ENCODE data around the gene PBOV1. TPM values are rescaled to one million over a fixed set of nuclear protein-coding genes. Genes with fewer than 3 reads are reported as not detected.

Gene PBOV1
- polyA plus RNA-seq (ENCODE audit: insufficient read length in 10 of 10): under 1 TPM in 2 of 10 donors, not detected in 8; 0.08 to 0.10 TPM
- long read RNA-seq, donor 1: 0 reads
- long read RNA-seq, donor 2, partial matches to known transcripts: 0 of 1 reads
- long read RNA-seq, donor 2, other reads (novel, unspliced or antisense): 0 of 1 reads
- long read RNA-seq, donor 3: 0 reads
- long read RNA-seq, donor 4: 0 reads
- long read RNA-seq, donor 5: 0 reads
- long read RNA-seq, donor 6: 0 reads
- long read RNA-seq, donor 7: 0 reads
- long read RNA-seq, donor 8: 0 reads
- long read RNA-seq, donor 9: 0 reads

DNA sequence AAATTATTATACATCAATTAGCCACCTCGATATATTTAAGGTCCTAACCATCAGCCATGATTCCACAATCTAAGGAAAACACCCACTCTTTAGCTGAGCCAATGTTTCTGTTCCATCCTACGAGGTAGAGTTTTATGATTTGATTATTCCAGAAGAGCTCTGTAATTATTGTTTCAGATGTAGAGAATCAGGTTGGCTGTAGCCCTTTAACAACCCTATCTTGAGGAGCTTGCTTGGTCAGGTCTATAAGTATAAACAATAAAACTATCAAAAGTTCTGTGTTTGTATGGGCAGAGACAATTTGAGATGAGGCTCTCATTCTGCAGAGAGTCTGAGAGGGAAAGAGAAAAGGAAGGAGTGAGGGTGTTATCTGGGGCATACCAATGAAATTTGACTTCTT, at the start of gene PBOV1:
PBOV1 (minus strand) TSS at position 43 of the 400 bp plus-strand sequence. CDS start 96 bp downstream, outside the sequence.
- no peak for DNase-seq

DNA sequence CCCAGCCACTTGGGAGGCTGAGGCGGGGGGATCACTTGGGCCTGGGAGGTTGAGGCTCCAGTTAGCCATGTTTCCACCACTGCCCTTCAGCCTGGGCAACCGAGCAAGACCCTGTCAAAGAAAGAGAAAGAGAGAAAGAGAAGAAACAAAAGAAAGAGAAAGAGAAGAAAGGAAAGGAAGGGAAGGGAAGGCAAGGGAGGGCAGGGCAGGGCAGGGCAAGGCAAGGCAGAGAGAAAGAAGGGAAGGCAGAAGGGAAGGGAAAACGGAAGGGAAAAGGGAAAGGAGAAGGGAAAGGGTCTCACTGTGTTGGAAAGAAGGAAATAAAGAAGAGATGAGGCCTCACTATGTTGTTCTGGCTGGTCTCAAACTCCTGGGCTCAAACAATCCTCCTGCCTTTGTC, 47.8 kb upstream of the PBOV1 start:
- no peak for DNase-seq

DNA sequence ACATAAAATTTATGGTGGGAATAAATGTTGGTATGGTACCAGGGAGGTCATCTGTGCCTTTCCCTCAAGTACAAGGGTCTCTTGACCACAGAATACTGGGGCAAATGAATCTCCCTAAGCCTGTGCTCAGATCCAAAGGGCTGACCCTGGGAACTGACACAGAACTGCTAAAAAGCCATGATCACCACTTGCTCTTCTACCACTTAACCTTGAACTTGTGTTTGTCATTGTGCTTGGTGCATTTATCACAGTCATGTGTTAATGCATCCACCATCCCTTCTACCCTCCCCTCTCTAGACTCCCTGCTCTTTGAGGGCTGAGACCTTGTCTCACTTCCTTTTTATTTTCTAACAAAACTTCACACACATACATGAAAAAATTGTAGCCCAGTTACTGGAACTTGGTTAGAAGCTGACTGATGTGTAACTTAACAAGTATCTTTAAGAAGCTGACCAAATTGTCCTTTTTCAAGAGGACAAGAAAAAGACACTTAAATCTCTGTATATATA, 46.1 kb upstream of the PBOV1 start:
- DNase-seq: no peak

DNA sequence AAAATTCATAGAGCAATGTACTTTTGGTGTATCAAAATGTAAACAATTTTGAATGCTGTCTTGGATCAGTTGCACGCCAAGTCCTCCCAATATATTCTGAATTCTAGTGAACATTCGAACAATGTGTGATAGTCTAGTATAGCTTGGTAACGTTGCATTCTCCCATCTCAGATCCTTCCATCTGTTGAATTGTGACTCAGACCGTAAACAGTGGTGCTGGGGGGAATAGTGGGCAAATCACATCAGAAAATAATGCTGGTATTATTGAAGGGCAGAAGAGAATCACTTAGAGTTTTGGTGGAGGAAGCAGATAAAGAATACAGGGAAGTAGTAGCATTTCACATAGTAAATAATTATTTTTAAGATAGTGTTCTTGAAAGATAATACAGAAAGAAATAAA, 45.7 kb upstream of the PBOV1 start:
- no peak for DNase-seq

DNA sequence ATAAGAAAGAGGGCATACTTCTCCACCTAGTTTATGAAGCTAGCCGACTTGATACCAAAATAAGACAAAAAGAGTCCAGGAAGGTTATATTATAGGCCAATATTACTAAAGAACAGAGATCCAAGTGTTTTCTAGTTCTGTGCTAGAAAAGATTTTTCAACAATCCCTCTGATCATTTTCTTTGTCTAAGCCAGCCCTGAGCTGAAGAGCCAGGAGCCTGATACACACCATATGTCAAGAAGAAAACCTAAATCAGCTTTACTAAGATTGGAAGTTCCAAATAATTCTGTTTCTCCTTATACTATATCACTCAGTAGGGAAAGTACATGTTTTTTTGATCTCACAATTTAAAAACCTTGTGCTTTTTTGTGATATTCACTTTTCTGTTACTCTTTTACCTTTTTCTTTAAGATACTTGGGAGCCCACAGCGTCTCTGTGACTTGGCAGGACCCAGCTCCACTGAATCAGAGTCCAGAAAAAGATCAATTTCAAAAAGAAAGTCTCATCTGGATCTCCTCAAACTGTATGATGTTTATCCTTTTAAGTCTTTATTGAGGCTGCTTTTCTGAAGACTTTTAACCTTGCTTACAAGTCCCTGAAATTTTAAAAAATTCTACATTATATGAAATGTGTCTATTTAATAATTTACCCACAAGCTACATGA, 43.0 kb upstream of the PBOV1 start:
- peak; percentile 25 to 57 (median 41) for DNase-seq

DNA sequence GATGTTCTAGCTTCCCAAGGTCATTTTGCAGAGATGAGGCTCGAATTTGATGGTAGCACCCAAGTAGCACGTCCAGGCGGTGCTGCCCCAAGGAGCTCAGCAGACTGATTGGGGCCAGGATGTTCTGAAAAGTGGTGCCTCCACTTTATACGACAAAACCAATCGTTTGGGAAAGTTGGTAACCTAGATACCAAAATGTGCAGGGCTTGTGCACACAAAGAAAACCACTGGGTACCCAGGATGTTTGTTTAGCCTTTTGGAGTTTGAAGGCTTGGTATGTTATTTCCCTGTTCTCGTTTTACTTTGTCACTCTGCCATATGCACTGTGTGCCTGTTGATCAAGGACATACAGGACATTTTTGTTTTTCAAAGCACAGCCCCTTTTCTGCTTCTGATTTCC, 40.7 kb upstream of the PBOV1 start:
- DNase-seq: no peak

DNA sequence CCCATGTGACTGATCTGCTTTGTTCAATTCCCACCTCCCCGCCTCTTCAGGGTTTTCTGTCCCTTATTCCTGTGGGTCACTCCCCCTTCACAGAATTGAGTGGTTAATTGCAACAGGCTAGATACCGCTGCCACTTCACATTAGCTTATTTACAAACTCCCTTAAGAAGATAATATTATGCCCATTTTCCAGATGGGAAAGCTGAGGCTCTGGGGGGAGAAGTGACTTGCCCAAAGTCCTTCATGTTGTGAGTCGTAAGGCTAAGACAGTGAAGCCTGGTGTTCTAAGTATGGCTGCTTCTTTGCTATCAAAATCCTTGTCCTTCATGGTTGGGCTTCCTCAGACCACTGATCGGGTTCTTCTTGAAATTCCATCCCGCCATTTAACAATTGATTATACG, 39.9 kb upstream of the PBOV1 start:
- DNase-seq: no peak

DNA sequence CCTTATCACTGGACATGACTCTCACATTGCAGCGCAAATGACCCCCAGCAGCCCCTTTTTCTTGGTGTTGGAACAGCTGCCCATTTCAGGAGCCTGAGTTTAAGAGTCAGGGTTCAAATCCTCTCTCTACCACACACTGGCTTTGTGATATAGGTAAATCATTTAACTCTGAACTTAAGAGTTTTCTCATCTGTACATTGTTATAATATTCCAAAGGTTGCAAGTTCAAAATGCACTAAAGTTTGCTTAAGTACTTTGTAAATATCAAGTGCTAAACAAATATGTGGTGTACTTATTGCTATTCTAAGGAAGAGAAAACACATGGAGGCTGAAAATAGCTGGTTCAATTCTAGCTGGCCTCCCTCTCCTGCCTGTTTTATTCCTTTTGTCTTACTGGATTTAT, 39.3 kb upstream of the PBOV1 start:
- DNase-seq: no peak

DNA sequence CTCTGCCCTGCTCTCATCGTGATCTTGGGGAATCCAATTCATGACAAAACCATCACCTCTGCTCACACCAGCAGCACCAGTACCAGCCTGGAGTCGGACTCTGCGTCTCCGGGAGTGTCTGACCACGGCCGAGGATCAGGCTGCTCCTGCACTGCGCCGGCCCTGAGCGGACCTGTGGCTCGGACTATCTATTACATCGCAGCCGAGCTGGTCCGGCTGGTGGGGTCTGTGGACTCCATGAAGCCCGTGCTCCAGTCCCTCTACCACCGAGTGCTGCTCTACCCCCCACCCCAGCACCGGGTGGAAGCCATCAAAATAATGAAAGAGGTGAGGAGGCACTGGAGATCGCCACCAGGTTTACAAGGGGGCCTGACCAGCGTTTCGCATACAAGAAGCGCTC, 37.2 kb upstream of the PBOV1 start:
- DNase-seq: no peak

DNA sequence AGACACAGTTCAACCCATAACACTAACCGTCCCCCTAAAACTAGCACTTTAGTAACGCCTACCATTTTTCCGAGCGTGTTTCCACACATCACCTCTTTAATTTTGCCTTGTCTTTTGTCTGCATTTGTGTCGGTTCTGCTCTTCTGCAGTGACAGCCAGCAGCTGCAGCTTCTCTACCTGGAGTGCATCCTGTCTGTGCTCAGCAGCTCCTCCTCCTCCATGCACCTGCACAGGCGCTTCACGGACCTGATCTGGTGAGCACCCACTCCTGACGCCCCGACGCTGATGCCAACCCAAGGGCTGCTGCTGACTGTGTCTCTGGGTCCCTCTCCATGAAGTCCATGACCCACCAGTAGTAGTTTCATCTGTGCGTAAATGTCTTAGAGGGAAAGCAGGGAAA, 35.4 kb upstream of the PBOV1 start:
- no peak for DNase-seq

DNA sequence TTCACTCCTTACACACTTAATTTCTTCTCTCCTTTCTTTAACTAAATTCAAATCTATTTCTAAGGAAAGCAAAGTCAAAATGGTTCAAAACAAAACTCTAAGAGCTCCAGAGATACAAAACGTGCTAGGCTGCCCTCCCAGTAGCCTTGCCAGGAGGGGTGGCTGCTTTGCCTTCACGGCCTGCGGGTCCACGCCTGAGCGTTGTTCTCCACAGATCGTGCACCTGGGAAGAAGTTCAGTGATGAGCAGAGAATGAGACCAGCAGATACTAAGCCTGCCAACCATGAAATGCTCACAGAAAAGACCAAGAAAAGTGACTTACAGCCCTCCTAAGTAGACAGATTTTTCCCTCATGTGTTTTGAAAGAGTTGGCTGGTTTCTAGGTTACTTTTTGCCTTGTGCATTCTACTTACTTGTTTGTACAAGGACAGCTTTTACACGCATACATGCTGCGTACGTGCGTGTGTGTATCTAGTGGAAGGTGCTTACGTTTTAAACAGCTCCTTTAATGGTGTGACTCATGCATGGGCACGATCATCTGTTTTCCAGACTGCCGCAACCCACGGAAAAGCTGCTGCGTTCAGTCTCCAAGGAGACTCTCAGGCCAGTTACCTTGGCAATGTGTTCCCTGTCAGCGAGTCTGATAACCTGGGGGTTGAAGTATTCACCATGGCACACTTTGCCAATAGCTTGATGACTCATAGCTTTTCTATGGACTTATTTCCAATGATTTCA, 32.4 kb upstream of the PBOV1 start:
- peak; percentile 24 to 56 (median 49) for DNase-seq

DNA sequence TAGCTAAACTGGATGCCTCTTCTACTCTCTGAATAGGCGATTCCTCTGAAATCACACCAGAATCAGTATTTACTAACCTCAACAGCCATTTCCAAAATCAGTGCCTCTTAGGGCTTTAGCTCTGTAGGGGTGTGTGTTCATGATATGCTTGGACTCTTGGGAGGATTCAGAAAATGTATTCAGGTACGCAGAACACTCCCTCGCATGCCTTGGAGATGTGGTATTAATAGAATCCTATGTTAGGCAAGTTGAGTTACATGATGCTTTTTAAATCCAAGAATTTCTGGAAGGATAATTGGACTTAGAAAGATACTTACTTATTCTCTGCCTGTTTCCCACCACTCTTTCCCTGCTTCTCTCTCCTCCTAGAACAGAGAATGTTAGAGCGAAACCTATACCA, 31.8 kb upstream of the PBOV1 start:
- DNase-seq: no peak

DNA sequence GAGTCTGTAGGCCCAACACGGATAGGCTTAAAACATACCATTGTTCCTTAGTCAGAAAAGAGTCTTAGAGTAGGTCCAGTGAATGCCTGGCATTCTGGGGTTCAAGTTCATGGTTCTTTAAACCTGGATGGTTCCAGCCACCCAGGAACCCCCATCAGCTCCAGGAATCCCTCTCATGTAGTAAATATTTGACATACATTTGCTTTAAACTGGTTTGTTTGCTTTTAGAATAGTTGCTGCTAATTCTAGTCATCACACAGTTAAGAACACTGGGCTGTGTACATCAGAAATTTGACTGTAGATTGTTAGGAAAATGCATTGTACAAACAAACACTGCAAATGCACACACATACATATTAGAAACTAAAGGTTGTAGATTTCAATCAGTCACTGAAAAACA, 30.6 kb upstream of the PBOV1 start:
- no peak for DNase-seq

DNA sequence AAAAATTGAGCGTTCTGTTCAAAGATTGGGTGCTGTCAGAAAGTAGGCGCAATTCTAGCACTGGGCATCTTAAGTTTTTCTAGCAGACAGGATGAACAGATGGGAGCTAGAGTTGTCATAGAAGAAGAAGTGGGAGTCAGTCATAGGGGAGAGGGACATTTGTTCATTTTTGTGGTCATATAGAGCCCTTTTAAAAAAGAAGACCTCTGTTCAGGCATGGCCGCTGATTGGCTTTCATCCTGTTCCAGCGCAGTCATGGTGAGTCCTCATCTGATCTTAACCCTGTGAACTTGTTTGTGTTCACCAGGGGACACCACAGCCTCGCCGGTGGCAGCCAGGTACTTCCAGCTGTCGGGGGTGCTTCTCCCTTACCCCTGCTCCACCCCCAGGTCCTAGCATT, 29.7 kb upstream of the PBOV1 start:
- no peak for DNase-seq

DNA sequence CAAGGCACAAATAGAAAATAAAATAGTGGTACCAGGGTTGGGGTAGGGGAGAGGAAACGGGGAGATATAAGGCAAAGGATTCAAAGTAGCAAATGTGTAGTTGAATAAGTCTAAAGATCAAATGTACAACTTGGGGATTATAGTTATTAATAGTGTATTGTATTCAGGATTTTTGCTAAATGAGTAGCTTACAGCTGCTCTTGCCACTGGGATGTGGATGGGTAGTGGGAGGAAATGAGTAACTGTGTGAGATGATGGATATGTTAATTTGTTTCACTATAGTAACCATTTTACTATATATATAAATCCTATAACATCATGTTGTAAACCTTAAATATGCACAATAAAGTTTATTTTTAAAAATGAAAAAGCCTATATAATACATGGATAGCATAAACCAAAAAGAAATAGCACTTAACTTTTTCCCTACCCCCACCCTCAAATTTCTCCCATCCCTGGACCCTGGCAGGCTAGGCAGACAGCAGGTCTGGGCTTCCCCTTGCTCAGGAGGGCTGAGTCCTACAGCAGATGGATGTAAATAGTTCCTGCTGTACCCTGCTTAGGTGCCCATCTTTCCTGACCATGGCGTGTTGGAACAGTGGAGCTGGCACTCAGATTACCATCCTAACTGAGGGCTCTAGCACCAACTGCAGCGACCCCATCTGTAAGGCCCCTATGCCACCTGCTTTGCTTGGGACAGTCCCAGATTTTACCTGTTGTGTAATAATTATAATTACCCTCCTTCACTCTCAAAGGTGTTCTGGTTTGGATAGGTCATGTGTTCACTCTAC, 28.6 kb upstream of the PBOV1 start:
- no peak for DNase-seq

DNA sequence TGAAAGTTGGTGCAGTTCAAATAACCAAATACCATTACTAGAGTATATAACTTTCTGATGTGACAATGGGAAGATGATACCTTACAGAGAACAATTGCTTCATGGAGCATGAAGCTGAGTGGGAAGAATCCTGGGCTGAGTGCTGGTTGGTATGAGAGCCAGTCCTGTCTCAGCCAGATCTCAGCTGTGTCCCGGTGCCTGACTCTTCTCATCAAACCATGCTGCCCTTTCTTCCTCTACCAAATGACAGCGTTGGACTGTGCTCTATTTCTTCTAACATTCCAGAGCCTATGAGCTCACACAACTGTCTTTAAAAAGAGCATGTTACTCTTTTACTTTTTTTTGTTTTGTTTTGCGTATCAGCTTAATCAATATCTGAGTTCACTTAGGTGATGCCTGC, 27.5 kb upstream of the PBOV1 start:
- DNase-seq: no peak

DNA sequence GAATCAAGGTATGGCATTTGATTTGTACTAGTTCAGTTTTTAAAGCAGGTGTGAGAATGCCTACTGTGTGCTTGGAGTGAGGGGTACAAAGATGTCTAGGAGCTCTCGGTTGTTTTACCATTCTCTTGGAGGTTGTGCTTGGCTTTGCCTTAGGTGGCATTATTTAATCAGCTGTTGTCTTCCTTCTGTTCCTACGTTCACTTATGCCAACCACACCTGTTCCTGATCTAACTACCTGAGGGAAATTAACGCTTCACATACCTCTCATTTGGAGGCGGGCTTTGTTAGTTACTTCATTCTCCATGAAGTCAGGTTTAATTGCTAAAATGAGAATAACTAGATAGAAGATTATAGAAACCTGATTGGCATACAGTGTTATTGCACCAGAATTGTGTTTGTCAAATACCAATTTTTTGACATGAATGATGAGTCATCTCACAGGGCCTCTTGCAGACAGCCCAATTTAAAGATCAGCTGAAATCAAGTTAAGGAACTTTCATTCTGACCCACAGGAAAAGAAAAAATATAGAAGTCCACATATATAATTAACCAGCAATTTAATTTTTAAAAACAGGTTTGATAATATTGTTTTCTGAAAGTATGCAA, 24.8 kb upstream of the PBOV1 start:
- no peak for DNase-seq

DNA sequence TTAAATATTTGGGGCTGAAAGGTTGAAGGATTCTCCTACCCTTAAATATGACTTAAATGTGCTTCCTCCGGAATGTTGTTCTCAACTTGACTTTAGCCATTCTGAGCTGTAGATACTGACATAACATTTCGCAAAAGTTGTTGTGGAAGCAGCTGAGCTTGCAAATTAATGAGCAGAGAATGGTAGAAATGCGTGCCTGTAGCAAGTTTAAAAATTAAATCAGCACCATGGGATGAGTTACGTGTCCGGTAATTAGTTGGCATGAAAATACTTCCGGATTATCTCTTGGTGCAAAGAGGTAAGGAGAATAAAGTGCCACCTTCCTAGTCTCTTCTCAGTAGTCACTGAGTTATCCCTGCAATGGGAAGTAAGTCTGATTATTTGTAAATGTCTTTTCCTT, 23.6 kb upstream of the PBOV1 start:
- no peak for DNase-seq

DNA sequence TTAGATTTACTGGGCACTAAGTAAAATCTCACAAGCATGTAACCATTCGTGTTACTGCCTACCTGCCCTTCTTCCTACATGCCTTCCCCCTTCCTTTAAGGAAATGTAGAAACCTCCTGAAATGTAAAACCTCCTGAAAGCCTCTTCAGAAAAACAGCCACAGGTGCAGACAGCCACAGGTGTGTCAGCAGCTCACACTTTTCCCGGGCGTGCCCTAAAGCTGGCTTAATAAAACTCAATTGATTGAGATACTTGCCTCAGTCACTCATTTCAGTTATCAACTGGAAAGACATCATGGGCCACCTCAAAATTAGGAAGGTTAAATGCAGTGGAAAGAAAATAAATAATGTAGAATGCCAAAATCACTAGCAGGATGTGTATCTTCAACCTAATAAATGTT, 23.1 kb upstream of the PBOV1 start:
- no peak for DNase-seq

DNA sequence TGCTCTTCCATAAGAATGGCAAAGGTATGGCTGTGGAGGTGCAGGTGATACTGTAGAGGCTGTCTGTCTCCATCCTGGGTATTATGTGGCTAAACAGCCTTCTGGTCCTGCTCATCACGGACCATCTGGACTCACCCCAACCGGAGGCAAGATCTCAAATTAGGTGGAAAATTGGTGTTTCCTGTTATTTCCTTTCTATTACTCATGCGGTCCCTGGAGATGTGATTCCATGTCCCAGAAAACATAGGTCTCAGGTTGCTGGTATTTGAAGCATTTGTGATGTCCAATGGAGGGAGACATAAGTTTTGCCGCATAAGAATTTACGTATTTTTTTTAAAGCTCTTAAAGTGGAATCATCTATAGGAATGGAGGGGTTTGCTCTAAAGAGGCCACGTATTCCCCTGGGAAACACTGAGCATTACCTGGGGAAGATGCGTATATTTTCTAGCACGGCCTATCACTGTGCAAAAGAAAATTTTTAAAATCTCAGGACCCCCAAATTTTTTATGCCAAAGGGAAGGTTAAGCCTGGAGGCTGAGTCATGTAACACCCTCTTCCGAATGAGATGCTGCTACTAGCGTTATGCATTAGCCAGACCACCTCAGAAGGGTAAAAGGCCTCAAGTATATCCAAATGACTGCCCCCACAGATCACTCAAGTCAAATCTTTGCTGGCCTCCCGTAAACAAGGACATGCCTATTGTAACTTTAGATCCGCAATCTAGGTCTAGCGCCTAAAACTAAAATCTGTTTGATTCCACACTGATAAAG, 22.4 kb upstream of the PBOV1 start:
- peak in 2 of 3 donors; percentile 20 to 54 for DNase-seq

DNA sequence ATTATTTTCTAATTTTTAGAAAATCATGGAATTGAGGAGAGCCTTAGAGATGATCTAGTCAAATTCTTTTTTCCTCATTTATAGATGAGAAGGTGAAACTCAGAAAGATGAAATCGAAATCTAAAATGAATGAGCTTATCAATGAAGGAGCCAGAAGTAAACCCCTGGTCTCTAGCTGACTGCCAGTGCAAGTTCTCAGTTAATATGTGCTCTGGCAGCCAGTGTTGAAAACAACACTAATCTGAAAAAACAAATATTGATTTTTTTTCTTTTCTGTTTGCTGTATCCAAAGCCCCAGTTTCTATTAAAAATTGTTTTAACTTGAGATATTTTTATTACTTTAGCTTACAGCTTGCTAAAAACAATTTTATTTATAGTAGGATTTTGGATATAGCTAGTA, 21.5 kb upstream of the PBOV1 start:
- DNase-seq: no peak
